ENCODE data around the gene ADTRP. TPM values are rescaled to one million over a fixed set of nuclear protein-coding genes. Genes with fewer than 3 reads are reported as not detected.

The ADTRP gene
- total and polyA plus RNA-seq, 10 of the 15 experiments (the other 5 are each of a cell fraction or from before 2014, with no cell fraction given): 0.10 to 2.6 (median 2.1) TPM

- BruUV-seq (replicated peaks): no TSS peak
- FAIRE-seq: no peak
- ChIA-PET SMC1A (ENCODE audit: uncharacterized antibody, unreplicated experiment) (interaction anchor here (0.5 to 2.2 kb wide), 8 partner anchors 10 to 178 kb away, joined by 3 to 6 read pairs (median 4); no protein-coding TSS in a partner anchor), RAD21 (ENCODE audit: unreplicated experiment) (no interaction called here), POLR2A (no interaction called here), CTCF (interaction anchor here (0.6 to 2.0 kb wide), 4 partner anchors 16 to 1637 kb away, joined by 3 to 5 read pairs (median 4); no protein-coding TSS in a partner anchor)
- H3K9ac ChIP-seq (ENCODE audit: control insufficient read depth, insufficient read depth, low read length): no peak overlapping the region
- H3K9me3 ChIP-seq (replicated peaks; ENCODE audit: control insufficient read depth, insufficient read depth, low read length): peaks cover 3% of the 10 kb centered on the region; the same call in 2 of the 3 replicates
- TF ChIP-seq RBBP5 (conservative IDR thresholded peaks at IDR 0.05): no peak
- TF ChIP-seq GABPA (IDR thresholded peaks at IDR 0.05; ENCODE audit: low read depth): no peak
- no peak for TF ChIP-seq CHD4 (IDR thresholded peaks at IDR 0.05)
- no peak for TF ChIP-seq MAX (IDR thresholded peaks at IDR 0.05; ENCODE audit: low read depth, low read length)
- no peak for TF ChIP-seq ATF7 (IDR thresholded peaks at IDR 0.05; ENCODE audit: low read depth)
- TF ChIP-seq TCF12 (IDR thresholded peaks at IDR 0.05; ENCODE audit: low read depth, low read length): no peak
- no peak for TF ChIP-seq CBFB (IDR thresholded peaks at IDR 0.05; ENCODE audit: low read depth)
- TF ChIP-seq SKIL (IDR thresholded peaks at IDR 0.05; ENCODE audit: low read depth, poor library complexity, severe bottlenecking): no peak
- no peak for TF ChIP-seq NKRF (conservative IDR thresholded peaks at IDR 0.05)
- no peak for TF ChIP-seq SPI1 (IDR thresholded peaks at IDR 0.05; ENCODE audit: borderline replicate concordance, insufficient read depth, low read depth, low read length)
- no peak for TF ChIP-seq EGR1 (IDR thresholded peaks at IDR 0.05; ENCODE audit: borderline replicate concordance in 1 of 2, low read depth in 2 of 2, low read length in 2 of 2)
- no peak for TF ChIP-seq RAD21 (IDR thresholded peaks at IDR 0.05; ENCODE audit: insufficient read depth, low read depth, low read length)
- no peak for TF ChIP-seq IKZF2 (IDR thresholded peaks at IDR 0.05)
- TF ChIP-seq ZZZ3 (IDR thresholded peaks at IDR 0.05; ENCODE audit: control insufficient read depth, insufficient read length, low read depth): no peak
- TF ChIP-seq ZNF207 (IDR thresholded peaks at IDR 0.05; ENCODE audit: borderline replicate concordance): no peak
- no peak for TF ChIP-seq ASH2L (IDR thresholded peaks at IDR 0.05; ENCODE audit: borderline replicate concordance, low read depth)
- TF ChIP-seq CREB1 (IDR thresholded peaks at IDR 0.05; ENCODE audit: low read depth): no peak
- WGBS (ENCODE audit: insufficient coverage, insufficient replicate concordance, low lambda C conversion rate, missing lambda C conversion rate): 61% methylated on average over 8 of the region's 8 CpGs
- no peak for ATAC-seq
- no peak for DNase-seq (ENCODE audit: low read depth, low spot score)
- no peak overlapping the region for H3K27ac ChIP-seq (ENCODE audit: control insufficient read depth, insufficient read depth)
- H3K27me3 ChIP-seq (replicated peaks in 1 of 2; ENCODE audit: control insufficient read depth in 2 of 2, insufficient read depth in 2 of 2, low read length in 1 of 2): no peaks in the 10 kb centered on the region
- H3K36me3 ChIP-seq (ENCODE audit: control insufficient read depth in 2 of 2, insufficient read depth in 2 of 2, low read length in 1 of 2): no peaks in the 10 kb centered on the region
- peaks cover 4% of the 10 kb centered on the region for H3K4me1 ChIP-seq (ENCODE audit: control insufficient read depth, insufficient read depth, low read length)
- H4K20me1 ChIP-seq (ENCODE audit: control insufficient read depth, insufficient read depth): no peaks in the 10 kb centered on the region
- in situ Hi-C loops (cut with MboI): no loop called here
- no peak overlapping the region for H2AFZ ChIP-seq (ENCODE audit: control insufficient read depth, low read depth, low read length)
- no peak overlapping the region for H3K4me3 ChIP-seq
- H3K4me2 ChIP-seq (ENCODE audit: control insufficient read depth, insufficient read depth): no peak overlapping the region
- intact Hi-C loops (cut with micrococcal nuclease; ENCODE audit: unreplicated experiment): no loop called here
- H3K79me2 ChIP-seq (ENCODE audit: control insufficient read depth, insufficient read depth, low read length): no peaks in the 10 kb centered on the region
Observed at GRCh38 chr6:11738661-11739375, 39.8 kb downstream of the ADTRP start.
